ENCODE data around the gene DYNC1LI1. TPM values are rescaled to one million over a fixed set of nuclear protein-coding genes. Genes with fewer than 3 reads are reported as not detected.
"Not testable (repeated sequence)": the region's sequence is repeated elsewhere in the genome, so short reads cannot be mapped to it uniquely, and the experiment has no call there.

DYNC1LI1 gene
- total RNA-seq, 1 experiment from 2014 or later: 36.9 TPM

- no peaks in the 10 kb centered on the region for H3K4me1 ChIP-seq (ENCODE audit: low read length)
- H3K9ac ChIP-seq (ENCODE audit: low read length): no peak overlapping the region
- H3K27me3 ChIP-seq (ENCODE audit: low read length): no peaks in the 10 kb centered on the region
- H3K27ac ChIP-seq (ENCODE audit: low read length): no peak overlapping the region
- no peak overlapping the region for H3K4me2 ChIP-seq (ENCODE audit: low read depth, low read length, poor library complexity, severe bottlenecking)
- no peaks in the 10 kb centered on the region for H3K9me2 ChIP-seq (replicated peaks; ENCODE audit: insufficient read depth, low read length)
- H2AFZ ChIP-seq (ENCODE audit: low read length): no peak overlapping the region
- H3K36me3 ChIP-seq (ENCODE audit: insufficient read depth, low read length): no peaks in the 10 kb centered on the region
- no peaks in the 10 kb centered on the region for H3K9me3 ChIP-seq (ENCODE audit: low read length)
- no peaks in the 10 kb centered on the region for H4K20me1 ChIP-seq (ENCODE audit: insufficient read depth, low read depth, low read length)
- H3K4me3 ChIP-seq (ENCODE audit: low read length): no peak overlapping the region
- H3K79me2 ChIP-seq (ENCODE audit: low read length): no peaks in the 10 kb centered on the region
- DNase-seq: no peak
Measured at GRCh38 chr3:32593903-32594525, 23.4 kb upstream of the DYNC1LI1 start.

- H3K27ac ChIP-seq (ENCODE audit: low read length): no peak overlapping the region
- no peaks in the 10 kb centered on the region for H3K79me2 ChIP-seq (ENCODE audit: low read length)
- H3K36me3 ChIP-seq (ENCODE audit: insufficient read depth, low read length): no peaks in the 10 kb centered on the region
- no peak overlapping the region for H3K4me2 ChIP-seq (ENCODE audit: low read depth, low read length, poor library complexity, severe bottlenecking)
- H3K27me3 ChIP-seq (ENCODE audit: low read length): no peaks in the 10 kb centered on the region
- H3K9ac ChIP-seq (ENCODE audit: low read length): no peak overlapping the region
- no peaks in the 10 kb centered on the region for H3K9me2 ChIP-seq (replicated peaks; ENCODE audit: insufficient read depth, low read length)
- H3K9me3 ChIP-seq (ENCODE audit: low read length): no peaks in the 10 kb centered on the region
- no peaks in the 10 kb centered on the region for H4K20me1 ChIP-seq (ENCODE audit: insufficient read depth, low read depth, low read length)
- DNase-seq: no peak
- H3K4me3 ChIP-seq (ENCODE audit: low read length): no peak overlapping the region
- no peaks in the 10 kb centered on the region for H3K4me1 ChIP-seq (ENCODE audit: low read length)
- no peak overlapping the region for H2AFZ ChIP-seq (ENCODE audit: low read length)
Measured at GRCh38 chr3:32592696-32593353, 22.2 kb upstream of the DYNC1LI1 start.

GRCh38 chr3:32592011-32592410 is 21.4 kb upstream of the DYNC1LI1 start:
- Histone ChIP-seq H3K27me3 (ENCODE audit: low read length) (no peaks in the 10 kb centered on the region), H3K4me3 (ENCODE audit: low read length) (no peak overlapping the region), H2AFZ (ENCODE audit: low read length) (no peak overlapping the region), H3K9me3 (ENCODE audit: low read length) (no peaks in the 10 kb centered on the region), H4K20me1 (ENCODE audit: insufficient read depth, low read depth, low read length) (no peaks in the 10 kb centered on the region), H3K4me2 (ENCODE audit: low read depth, low read length, poor library complexity, severe bottlenecking) (no peak overlapping the region), H3K36me3 (ENCODE audit: insufficient read depth, low read length) (no peaks in the 10 kb centered on the region), H3K79me2 (ENCODE audit: low read length) (no peaks in the 10 kb centered on the region), H3K9ac (ENCODE audit: low read length) (no peak overlapping the region), H3K9me2 (replicated peaks; ENCODE audit: insufficient read depth, low read length) (no peaks in the 10 kb centered on the region), H3K27ac (ENCODE audit: low read length) (no peak overlapping the region), H3K4me1 (ENCODE audit: low read length) (no peaks in the 10 kb centered on the region)
- no peak for DNase-seq

- Histone ChIP-seq H2AFZ (ENCODE audit: low read length) (no peak overlapping the region), H3K36me3 (ENCODE audit: insufficient read depth, low read length) (no peaks in the 10 kb centered on the region), H3K4me1 (ENCODE audit: low read length) (peaks cover 7% of the 10 kb centered on the region), H3K9me3 (ENCODE audit: low read length) (no peaks in the 10 kb centered on the region), H3K9me2 (replicated peaks; ENCODE audit: insufficient read depth, low read length) (no peaks in the 10 kb centered on the region), H3K9ac (ENCODE audit: low read length) (no peak overlapping the region), H4K20me1 (ENCODE audit: insufficient read depth, low read depth, low read length) (no peaks in the 10 kb centered on the region), H3K27ac (ENCODE audit: low read length) (no peak overlapping the region), H3K27me3 (ENCODE audit: low read length) (no peaks in the 10 kb centered on the region), H3K4me2 (ENCODE audit: low read depth, low read length, poor library complexity, severe bottlenecking) (no peak overlapping the region), H3K4me3 (ENCODE audit: low read length) (no peak overlapping the region), H3K79me2 (ENCODE audit: low read length) (no peaks in the 10 kb centered on the region)
- DNase-seq: no peak
Measured at GRCh38 chr3:32591186-32591585, 20.5 kb upstream of the DYNC1LI1 start.

- peak overlapping the region; percentile 20; the same call in 1 of the 2 replicates for H3K27ac ChIP-seq (ENCODE audit: low read length)
- DNase-seq: peak; percentile 68
- peak overlapping the region; percentile 45 for H2AFZ ChIP-seq (ENCODE audit: low read length)
- no peaks in the 10 kb centered on the region for H3K79me2 ChIP-seq (ENCODE audit: low read length)
- peaks cover 15% of the 10 kb centered on the region for H3K4me1 ChIP-seq (ENCODE audit: low read length)
- H3K36me3 ChIP-seq (ENCODE audit: insufficient read depth, low read length): no peaks in the 10 kb centered on the region
- H3K27me3 ChIP-seq (ENCODE audit: low read length): no peaks in the 10 kb centered on the region
- H3K9me2 ChIP-seq (replicated peaks; ENCODE audit: insufficient read depth, low read length): no peaks in the 10 kb centered on the region
- H3K9ac ChIP-seq (ENCODE audit: low read length): no peak overlapping the region
- no peak overlapping the region for H3K4me3 ChIP-seq (ENCODE audit: low read length)
- H3K9me3 ChIP-seq (ENCODE audit: low read length): no peaks in the 10 kb centered on the region
- H3K4me2 ChIP-seq (ENCODE audit: low read depth, low read length, poor library complexity, severe bottlenecking): peak overlapping the region; percentile 27
- H4K20me1 ChIP-seq (ENCODE audit: insufficient read depth, low read depth, low read length): no peaks in the 10 kb centered on the region
Measured at GRCh38 chr3:32586356-32586755, 15.7 kb upstream of the DYNC1LI1 start.

- H3K79me2 ChIP-seq (ENCODE audit: low read length): no peaks in the 10 kb centered on the region
- H3K9me3 ChIP-seq (ENCODE audit: low read length): no peaks in the 10 kb centered on the region
- peaks cover 22% of the 10 kb centered on the region for H3K4me1 ChIP-seq (ENCODE audit: low read length)
- no peak overlapping the region for H3K4me3 ChIP-seq (ENCODE audit: low read length)
- no peaks in the 10 kb centered on the region for H3K27me3 ChIP-seq (ENCODE audit: low read length)
- H3K36me3 ChIP-seq (ENCODE audit: insufficient read depth, low read length): no peaks in the 10 kb centered on the region
- no peak for DNase-seq
- no peaks in the 10 kb centered on the region for H4K20me1 ChIP-seq (ENCODE audit: insufficient read depth, low read depth, low read length)
- no peak overlapping the region for H3K4me2 ChIP-seq (ENCODE audit: low read depth, low read length, poor library complexity, severe bottlenecking)
- H3K9ac ChIP-seq (ENCODE audit: low read length): no peak overlapping the region
- no peak overlapping the region for H2AFZ ChIP-seq (ENCODE audit: low read length)
- no peak overlapping the region for H3K27ac ChIP-seq (ENCODE audit: low read length)
- no peaks in the 10 kb centered on the region for H3K9me2 ChIP-seq (replicated peaks; ENCODE audit: insufficient read depth, low read length)
Measured at GRCh38 chr3:32584660-32585059, 14.0 kb upstream of the DYNC1LI1 start.

GRCh38 chr3:32583708-32584107 is 13.1 kb upstream of the DYNC1LI1 start:
- no peaks in the 10 kb centered on the region for H3K27me3 ChIP-seq (ENCODE audit: low read length)
- no peaks in the 10 kb centered on the region for H3K9me3 ChIP-seq (ENCODE audit: low read length)
- peaks cover 22% of the 10 kb centered on the region for H3K4me1 ChIP-seq (ENCODE audit: low read length)
- no peak for DNase-seq
- H2AFZ ChIP-seq (ENCODE audit: low read length): no peak overlapping the region
- H4K20me1 ChIP-seq (ENCODE audit: insufficient read depth, low read depth, low read length): no peaks in the 10 kb centered on the region
- H3K9ac ChIP-seq (ENCODE audit: low read length): no peak overlapping the region
- H3K4me3 ChIP-seq (ENCODE audit: low read length): no peak overlapping the region
- no peaks in the 10 kb centered on the region for H3K79me2 ChIP-seq (ENCODE audit: low read length)
- H3K27ac ChIP-seq (ENCODE audit: low read length): no peak overlapping the region
- H3K4me2 ChIP-seq (ENCODE audit: low read depth, low read length, poor library complexity, severe bottlenecking): no peak overlapping the region
- H3K36me3 ChIP-seq (ENCODE audit: insufficient read depth, low read length): no peaks in the 10 kb centered on the region
- H3K9me2 ChIP-seq (replicated peaks; ENCODE audit: insufficient read depth, low read length): no peaks in the 10 kb centered on the region

GRCh38 chr3:32578669-32579068 is 8.0 kb upstream of the DYNC1LI1 start:
- H3K9me2 ChIP-seq (replicated peaks; ENCODE audit: insufficient read depth, low read length); H2AFZ ChIP-seq (ENCODE audit: low read length); H3K36me3 ChIP-seq (ENCODE audit: insufficient read depth, low read length); H3K4me3 ChIP-seq (ENCODE audit: low read length); H3K4me2 ChIP-seq (ENCODE audit: low read depth, low read length, poor library complexity, severe bottlenecking); H4K20me1 ChIP-seq (ENCODE audit: insufficient read depth, low read depth, low read length); DNase-seq; H3K27me3 ChIP-seq (ENCODE audit: low read length); H3K79me2 ChIP-seq (ENCODE audit: low read length); H3K9ac ChIP-seq (ENCODE audit: low read length); H3K27ac ChIP-seq (ENCODE audit: low read length); H3K9me3 ChIP-seq (ENCODE audit: low read length): not testable (repeated sequence)
- peaks cover 21% of the 10 kb centered on the region for H3K4me1 ChIP-seq (ENCODE audit: low read length)
